IMR-90 (cell line): Measurements from ENCODE around the gene CLCN5. TPM values are rescaled to one million over a fixed set of nuclear protein-coding genes. Genes with fewer than 3 reads are reported as not detected.

Experiments
- ATAC-seq: fragments of 200-7000 bp; cut with Tn5 transposase; 2 replicates; pipeline ENCODE4 v1.9.1; 2020; ENCODE audit warnings: low read depth, mild to moderate bottlenecking, moderate library complexity
- BruUV-seq: library from RNA; stranded (reverse); fragments of 400-500 nt; replicated peaks from 2 replicates; lab custom pipeline; 2021; lab: Mats Ljungman, UMichigan
- CTCF ChIA-PET: fragments of 300-600 bp; formaldehyde crosslinking; extraction: SDS; loops from one replicate; lab custom pipeline; 2021; ENCODE audit warnings: antibody characterized with exemption; lab: Yijun Ruan, JAX
- POLR2A ChIA-PET: fragments of 300-600 bp; sonication (Branson Sonifier 250); formaldehyde crosslinking; loops from one replicate; lab custom pipeline; 2022; ENCODE audit warnings: antibody characterized with exemption; ENCODE audit not compliant: unreplicated experiment; lab: Charles Lee
- DNase-seq: peaks from one replicate; pipeline ENCODE4 v3.0.0; 2013
- H2AFZ ChIP-seq: replicated peaks from 2 replicates; pipeline ENCODE3; 2013; ENCODE audit warnings: low read length, mild to moderate bottlenecking; ENCODE audit not compliant: poor library complexity
- H2AK5ac ChIP-seq: 2 replicates; pipeline ENCODE4 v1.6.1; 2013; ENCODE audit warnings: low read depth, low read length, inconsistent platforms
- H2AK9ac ChIP-seq: replicated peaks from 2 replicates; pipeline ENCODE3; 2013; ENCODE audit warnings: mild to moderate bottlenecking, low read depth, low read length, moderate library complexity; ENCODE audit not compliant: poor library complexity
- H2BK120ac ChIP-seq: 2 replicates; pipeline ENCODE4 v1.6.1; 2013; ENCODE audit warnings: low read depth, low read length, inconsistent platforms
- H2BK15ac ChIP-seq: 3 replicates; pipeline ENCODE4 v1.6.1; 2013; ENCODE audit warnings: low read depth, low read length, inconsistent platforms
- H2BK20ac ChIP-seq: 2 replicates; pipeline ENCODE4 v1.6.1; 2013; ENCODE audit warnings: low read depth, mild to moderate bottlenecking, inconsistent platforms, low read length, moderate library complexity
- H2BK5ac ChIP-seq: 2 replicates; pipeline ENCODE4 v1.6.1; 2013; ENCODE audit warnings: mild to moderate bottlenecking, low read depth, low read length, inconsistent platforms; ENCODE audit not compliant: poor library complexity, severe bottlenecking
- H3K14ac ChIP-seq: replicated peaks from 2 replicates; pipeline ENCODE4 v1.6.1; 2013; ENCODE audit warnings: low read depth, low read length, inconsistent platforms
- H3K18ac ChIP-seq: 2 replicates; pipeline ENCODE4 v1.6.1; 2013; ENCODE audit warnings: low read depth, low read length, control low read depth
- H3K23ac ChIP-seq: 2 replicates; pipeline ENCODE4 v1.6.1; 2013; ENCODE audit warnings: low read depth, low read length, inconsistent platforms
- H3K27ac ChIP-seq: 2 replicates; pipeline ENCODE4 v1.5.1; 2013; ENCODE audit warnings: mild to moderate bottlenecking, control low read depth, low read length; ENCODE audit not compliant: insufficient read depth
- H3K27me3 ChIP-seq: 2 replicates; pipeline ENCODE4 v1.6.1; 2013; ENCODE audit warnings: low read length; ENCODE audit not compliant: control insufficient read depth, insufficient read depth
- H3K36me3 ChIP-seq: 2 replicates; pipeline ENCODE4 v1.6.1; 2013; ENCODE audit warnings: low read length, mixed read lengths; ENCODE audit not compliant: control insufficient read depth, insufficient read depth
- H3K4ac ChIP-seq: 2 replicates; pipeline ENCODE4 v1.6.1; 2013; ENCODE audit warnings: low read depth, low read length, inconsistent platforms
- H3K4me1 ChIP-seq: 2 replicates; pipeline ENCODE4 v1.6.1; 2013; ENCODE audit warnings: low read length, mixed read lengths; ENCODE audit not compliant: control insufficient read depth, insufficient read depth
- H3K4me2 ChIP-seq: 2 replicates; pipeline ENCODE4 v1.6.1; 2013; ENCODE audit warnings: low read depth, mild to moderate bottlenecking, control low read depth, low read length, moderate library complexity
- H3K4me3 ChIP-seq: 2 replicates; pipeline ENCODE4 v1.5.1; 2013; ENCODE audit warnings: low read depth, mild to moderate bottlenecking, control low read depth, low read length, moderate library complexity; ENCODE audit not compliant: insufficient read depth
- H3K56ac ChIP-seq: 2 replicates; pipeline ENCODE4 v1.6.1; 2013; ENCODE audit warnings: low read length, inconsistent platforms; ENCODE audit not compliant: insufficient read depth; ENCODE audit errors: extremely low read depth
- H3K79me1 ChIP-seq, 2 experiments: 2 replicates each; pipeline ENCODE4 v1.6.1; 2013; ENCODE audit warnings: low read length in 2 of 2, inconsistent platforms in 1 of 2, low read depth in 1 of 2
- H3K9ac ChIP-seq: 2 replicates; pipeline ENCODE4 v1.6.1; 2013; ENCODE audit warnings: low read depth, low read length, control low read depth
- H3K9me1 ChIP-seq: 2 replicates; pipeline ENCODE4 v1.6.1; 2013; ENCODE audit warnings: low read length, inconsistent platforms; ENCODE audit not compliant: insufficient read depth
- H3K9me3 ChIP-seq: 2 replicates; pipeline ENCODE4 v1.6.1; 2013; ENCODE audit warnings: low read length; ENCODE audit not compliant: control insufficient read depth, insufficient read depth
- H4K20me1 ChIP-seq: 2 replicates; pipeline ENCODE4 v1.6.1; 2013; ENCODE audit warnings: low read length, inconsistent platforms; ENCODE audit not compliant: insufficient read depth
- H4K5ac ChIP-seq: 2 replicates; pipeline ENCODE4 v1.6.1; 2013; ENCODE audit warnings: mild to moderate bottlenecking, low read depth, low read length, control low read depth
- H4K8ac ChIP-seq, 2 experiments: 2 replicates each; pipeline ENCODE4 v1.6.1; 2013; ENCODE audit warnings: low read depth in 2 of 2, low read length in 2 of 2, control low read depth in 1 of 2, inconsistent platforms in 1 of 2
- H4K91ac ChIP-seq: 2 replicates; pipeline ENCODE4 v1.6.1; 2013; ENCODE audit warnings: low read depth, low read length, inconsistent platforms; ENCODE audit not compliant: insufficient read depth
- BHLHE40 ChIP-seq: fragments of 150-350 bp; IDR thresholded peaks from 2 replicates; pipeline ENCODE4 v1.6.1; 2016; ENCODE audit warnings: mild to moderate bottlenecking, low read depth, low read length
- CHD1 ChIP-seq: IDR thresholded peaks from 2 replicates; pipeline ENCODE4 v1.6.1; 2012; ENCODE audit warnings: low read depth, low read length, improper control_type of control experiment
- FOS ChIP-seq: fragments of 150-350 bp; IDR thresholded peaks from 2 replicates; pipeline ENCODE4 v1.6.1; 2016; ENCODE audit warnings: low read depth, low read length
- MAFK ChIP-seq: IDR thresholded peaks from 2 replicates; pipeline ENCODE4 v1.6.1; 2012; ENCODE audit warnings: low read depth, low read length, improper control_type of control experiment
- MAZ ChIP-seq: IDR thresholded peaks from 2 replicates; pipeline ENCODE4 v1.6.1; 2012; ENCODE audit warnings: low read depth, mild to moderate bottlenecking, low read length, improper control_type of control experiment, moderate library complexity, borderline replicate concordance
- NFE2L2 ChIP-seq: fragments of 150-350 bp; IDR thresholded peaks from 2 replicates; pipeline ENCODE4 v1.6.1; 2016; ENCODE audit warnings: low read depth, mild to moderate bottlenecking, low read length
- POLR2A ChIP-seq: IDR thresholded peaks from 2 replicates; pipeline ENCODE4 v1.6.1; 2012; ENCODE audit warnings: mild to moderate bottlenecking, low read depth, low read length
- RCOR1 ChIP-seq: IDR thresholded peaks from 2 replicates; pipeline ENCODE4 v1.6.1; 2012; ENCODE audit warnings: mild to moderate bottlenecking, low read length, improper control_type of control experiment; ENCODE audit not compliant: insufficient replicate concordance
- RFX5 ChIP-seq: IDR thresholded peaks from 2 replicates; pipeline ENCODE4 v1.8.0; 2012; ENCODE audit warnings: low read depth, mild to moderate bottlenecking, low read length, moderate library complexity
- SMC3 ChIP-seq: fragments of 150-350 bp; IDR thresholded peaks from 2 replicates; pipeline ENCODE4 v1.6.1; 2016; ENCODE audit warnings: low read depth, mild to moderate bottlenecking, antibody characterized with exemption, low read length, moderate library complexity
- WGBS, 2 experiments: methylation state at CpG; one replicate each; pipeline versions ENCODE4 v1.1.5 to v1.1.7; 2013; ENCODE audit warnings: missing lambda C conversion rate in 2 of 2; ENCODE audit not compliant: insufficient read length in 1 of 2; ENCODE audit errors: extremely low coverage in 2 of 2; 5-methylcytosine and 5-hydroxymethylcytosine counted together
- dilution Hi-C: fragments of 300-500 bp; cut with HindIII; formaldehyde crosslinking; loops from one replicate; pipeline ENCODE4 v1.14.3; 2018; ENCODE audit warnings: low sequenced_read_pairs; ENCODE audit not compliant: unreplicated experiment
- in situ Hi-C: fragments of 300-500 bp; cut with MboI; formaldehyde crosslinking; loops from 3 replicates; pipeline ENCODE4 v1.14.3; 2019; ENCODE audit warnings: low sequenced_read_pairs, inconsistent platforms, mixed read lengths
- intact Hi-C: fragments of 100-400 bp; cut with micrococcal nuclease; formaldehyde crosslinking; loops from 2 replicates; pipeline ENCODE4 v1.10.0; 2022
- polyA plus RNA-seq, 3 experiments: library from polyadenylated mRNA; depleted of rRNA; stranded (reverse); fragments of >200 nt; gene quantifications; 2 replicates each; pipeline ENCODE4 v1.2.3, GENCODE V29; 2012; ENCODE audit warnings: low replicate concordance in 1 of 3
- total RNA-seq: library from RNA; depleted of rRNA; stranded (reverse); fragments of >200 nt; gene quantifications from 2 replicates; pipeline ENCODE4 v1.2.3, GENCODE V29; 2012
- TF ChIP-seq, protein P1 (sequence below): fragments of 150-350 bp; IDR thresholded peaks from 2 replicates; pipeline ENCODE4 v1.6.1; 2017; ENCODE audit warnings: mild to moderate bottlenecking, antibody characterized with exemption, low read length, low read depth
- TF ChIP-seq, protein P2 (sequence below): fragments of 150-350 bp; IDR thresholded peaks from 2 replicates; pipeline ENCODE4 v1.6.1; 2016; ENCODE audit warnings: low read depth, mild to moderate bottlenecking, low read length, moderate library complexity, borderline replicate concordance
- TF ChIP-seq, protein P3 (sequence below): conservative IDR thresholded peaks from 2 replicates; pipeline ENCODE4 v1.5.1; 2012; ENCODE audit warnings: mild to moderate bottlenecking, low read depth, low read length, improper control_type of control experiment

The CLCN5 gene
- total and polyA plus RNA-seq, 2 of the 4 experiments (the other 2 are of a cell fraction), result 1.4 to 5.9 TPM

DNA sequence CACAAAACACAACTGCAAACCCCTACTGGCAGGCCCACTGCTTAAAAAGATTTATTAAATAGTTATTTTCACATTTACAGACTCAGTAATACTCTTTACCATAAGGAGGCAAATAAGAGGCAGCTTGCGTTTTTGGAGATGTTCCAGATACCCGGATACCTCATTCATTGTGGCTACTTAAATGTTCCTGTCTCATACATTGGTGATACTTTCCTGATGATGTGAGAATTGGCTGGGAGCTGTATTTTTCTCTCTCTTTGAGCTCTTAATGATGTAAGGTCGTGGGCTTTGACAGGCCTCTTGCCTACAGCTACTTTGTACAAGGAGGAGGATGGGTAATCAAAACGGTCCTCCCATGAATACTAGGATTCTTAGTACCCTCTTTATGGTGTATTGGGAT is 176.9 kb downstream of the CLCN5 start:
- intact Hi-C loops (no loop called here), dilution Hi-C loops (no loop called here), in situ Hi-C loops (no loop called here)
- no peak overlapping the region for H3K18ac ChIP-seq
- no peak overlapping the region for H3K27ac ChIP-seq
- no peak overlapping the region for H3K4me2 ChIP-seq
- H3K4ac ChIP-seq, result no peak overlapping the region
- no peak overlapping the region for H3K9ac ChIP-seq
- no peaks in the 10 kb centered on the region for H3K9me3 ChIP-seq
- no peaks in the 10 kb centered on the region for H3K9me1 ChIP-seq
- no peak overlapping the region for H2AFZ ChIP-seq
- H4K5ac ChIP-seq, result no peak overlapping the region
- H2BK15ac ChIP-seq, result no peak overlapping the region
- WGBS, 2 experiments, result no CpG with 5 or more reads among the region's 4 CpGs
- no peaks in the 10 kb centered on the region for H3K4me1 ChIP-seq
- H3K27me3 ChIP-seq, result peaks cover 7% of the 10 kb centered on the region
- BruUV-seq, result no TSS peak
- POLR2A ChIA-PET, result no interaction called here
- no peak overlapping the region for H3K23ac ChIP-seq
- H2BK120ac ChIP-seq, result no peak overlapping the region
- H2AK5ac ChIP-seq, result no peak overlapping the region
- H3K56ac ChIP-seq, result no peak overlapping the region
- no peak overlapping the region for H4K8ac ChIP-seq
- H3K4me3 ChIP-seq, result no peak overlapping the region
- H2BK5ac ChIP-seq, result no peak overlapping the region
- H2AK9ac ChIP-seq, result no peak overlapping the region
- no peak overlapping the region for H4K91ac ChIP-seq
- no peak for ATAC-seq
- H3K36me3 ChIP-seq, result no peaks in the 10 kb centered on the region
- H3K14ac ChIP-seq, result no peak overlapping the region
- TF ChIP-seq SMC3 (no peak), RFX5 (no peak), MAFK (no peak), BHLHE40 (no peak), CHD1 (no peak), RCOR1 (no peak), POLR2A (no peak), NFE2L2 (no peak), FOS (no peak), MAZ (no peak)
- TF ChIP-seq, protein P1, sequence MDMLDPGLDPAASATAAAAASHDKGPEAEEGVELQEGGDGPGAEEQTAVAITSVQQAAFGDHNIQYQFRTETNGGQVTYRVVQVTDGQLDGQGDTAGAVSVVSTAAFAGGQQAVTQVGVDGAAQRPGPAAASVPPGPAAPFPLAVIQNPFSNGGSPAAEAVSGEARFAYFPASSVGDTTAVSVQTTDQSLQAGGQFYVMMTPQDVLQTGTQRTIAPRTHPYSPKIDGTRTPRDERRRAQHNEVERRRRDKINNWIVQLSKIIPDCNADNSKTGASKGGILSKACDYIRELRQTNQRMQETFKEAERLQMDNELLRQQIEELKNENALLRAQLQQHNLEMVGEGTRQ, result no peak
- TF ChIP-seq, protein P2, sequence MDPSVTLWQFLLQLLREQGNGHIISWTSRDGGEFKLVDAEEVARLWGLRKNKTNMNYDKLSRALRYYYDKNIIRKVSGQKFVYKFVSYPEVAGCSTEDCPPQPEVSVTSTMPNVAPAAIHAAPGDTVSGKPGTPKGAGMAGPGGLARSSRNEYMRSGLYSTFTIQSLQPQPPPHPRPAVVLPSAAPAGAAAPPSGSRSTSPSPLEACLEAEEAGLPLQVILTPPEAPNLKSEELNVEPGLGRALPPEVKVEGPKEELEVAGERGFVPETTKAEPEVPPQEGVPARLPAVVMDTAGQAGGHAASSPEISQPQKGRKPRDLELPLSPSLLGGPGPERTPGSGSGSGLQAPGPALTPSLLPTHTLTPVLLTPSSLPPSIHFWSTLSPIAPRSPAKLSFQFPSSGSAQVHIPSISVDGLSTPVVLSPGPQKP, result no peak
- TF ChIP-seq, protein P3, sequence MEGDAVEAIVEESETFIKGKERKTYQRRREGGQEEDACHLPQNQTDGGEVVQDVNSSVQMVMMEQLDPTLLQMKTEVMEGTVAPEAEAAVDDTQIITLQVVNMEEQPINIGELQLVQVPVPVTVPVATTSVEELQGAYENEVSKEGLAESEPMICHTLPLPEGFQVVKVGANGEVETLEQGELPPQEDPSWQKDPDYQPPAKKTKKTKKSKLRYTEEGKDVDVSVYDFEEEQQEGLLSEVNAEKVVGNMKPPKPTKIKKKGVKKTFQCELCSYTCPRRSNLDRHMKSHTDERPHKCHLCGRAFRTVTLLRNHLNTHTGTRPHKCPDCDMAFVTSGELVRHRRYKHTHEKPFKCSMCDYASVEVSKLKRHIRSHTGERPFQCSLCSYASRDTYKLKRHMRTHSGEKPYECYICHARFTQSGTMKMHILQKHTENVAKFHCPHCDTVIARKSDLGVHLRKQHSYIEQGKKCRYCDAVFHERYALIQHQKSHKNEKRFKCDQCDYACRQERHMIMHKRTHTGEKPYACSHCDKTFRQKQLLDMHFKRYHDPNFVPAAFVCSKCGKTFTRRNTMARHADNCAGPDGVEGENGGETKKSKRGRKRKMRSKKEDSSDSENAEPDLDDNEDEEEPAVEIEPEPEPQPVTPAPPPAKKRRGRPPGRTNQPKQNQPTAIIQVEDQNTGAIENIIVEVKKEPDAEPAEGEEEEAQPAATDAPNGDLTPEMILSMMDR, result no peak
- no peak overlapping the region for H2BK20ac ChIP-seq
- no peaks in the 10 kb centered on the region for H3K79me1 ChIP-seq
- H4K20me1 ChIP-seq, result no peaks in the 10 kb centered on the region
- DNase-seq, result peak; percentile 3
- CTCF ChIA-PET, result interaction anchor here (0.9 kb wide), 1 partner anchor 341 kb away, joined by 3 read pairs; no protein-coding TSS in a partner anchor
